Activated CD4-positive, alpha-beta T cell treated with anti-CD3 and anti-CD28 coated beads, Interleukin-2, amount 50 U/mL, for 48 hours (primary cell): ENCODE measurements around the gene MT1X.

Source experiments
- DNase-seq, 2 experiments: peaks; one replicate each; pipeline ENCODE4 v3.0.0-alpha.2; 2020

The MT1X gene

GRCh38 chr16:56681939-56682702 is at the start of gene MT1X:
MT1X (plus strand) TSS chr16:56682470; CDS start chr16:56682541, 71 bp downstream.
- peak; percentile 87 to 91 for DNase-seq

GRCh38 chr16:56632848-56633365 is 49.4 kb upstream of the MT1X start:
- DNase-seq = no peak

- no peak for DNase-seq
These were observed 48.7 kb upstream of the MT1X start for GRCh38 chr16:56633535-56633934.

GRCh38 chr16:56634715-56635440 is 47.4 kb upstream of the MT1X start:
- no peak for DNase-seq

GRCh38 chr16:56635441-56635967 is 46.8 kb upstream of the MT1X start:
- no peak for DNase-seq

- no peak for DNase-seq
These were observed 45.5 kb upstream of the MT1X start for GRCh38 chr16:56636616-56637413.

- peak; percentile 29 to 40 for DNase-seq
These were observed 44.2 kb upstream of the MT1X start, which contains the start of gene MT1A for GRCh38 chr16:56637814-56638750. MT1A (plus strand) TSS chr16:56638666; CDS start chr16:56638739, 73 bp downstream.

- DNase-seq = no peak
These were observed 43.2 kb upstream of the MT1X start for GRCh38 chr16:56639045-56639444.

- no peak for DNase-seq
These were observed 42.2 kb upstream of the MT1X start for GRCh38 chr16:56640076-56640475.

- no peak for DNase-seq
These were observed 41.1 kb upstream of the MT1X start for GRCh38 chr16:56641166-56641565.

- DNase-seq = peak; percentile 81 to 83
These were observed 39.0 kb upstream of the MT1X start for GRCh38 chr16:56643080-56643778.

GRCh38 chr16:56643833-56644232 is 38.4 kb upstream of the MT1X start:
- DNase-seq = no peak

GRCh38 chr16:56645311-56645710 is 37.0 kb upstream of the MT1X start:
- no peak for DNase-seq

- no peak for DNase-seq
These were observed 36.4 kb upstream of the MT1X start for GRCh38 chr16:56645838-56646237.

GRCh38 chr16:56647641-56648431 is 34.4 kb upstream of the MT1X start:
- no peak for DNase-seq

GRCh38 chr16:56649271-56649670 is 33.0 kb upstream of the MT1X start:
- DNase-seq = no peak

GRCh38 chr16:56649820-56650219 is 32.5 kb upstream of the MT1X start:
- no peak for DNase-seq

GRCh38 chr16:56651586-56651985 is 30.7 kb upstream of the MT1X start, which contains the start of gene MT1B:
MT1B (plus strand) TSS chr16:56651886; CDS start chr16:56651954, 68 bp downstream.
- DNase-seq = no peak

- no peak for DNase-seq
These were observed 29.7 kb upstream of the MT1X start for GRCh38 chr16:56652600-56652999.

- no peak for DNase-seq
These were observed 29.1 kb upstream of the MT1X start for GRCh38 chr16:56653218-56653617.
